Activated CD4-positive, alpha-beta T cell treated with anti-CD3 and anti-CD28 coated beads, Interleukin-2, amount 10 ng/mL, durations not matched to agents 7 days and 5 days (primary cell): ENCODE data around the gene FOXP2. TPM values are rescaled to one million over a fixed set of nuclear protein-coding genes. Genes with fewer than 3 reads are reported as not detected.

ENCODE experiments used
- CTCF ChIA-PET: fragments of 350-600 bp; sonication (Branson Sonifier 250); formaldehyde crosslinking; loops from one replicate; lab custom pipeline; 2021; ENCODE audit warnings: antibody characterized with exemption; lab: Charles Lee
- POLR2A ChIA-PET: fragments of 350-600 bp; sonication (Branson Sonifier 250); formaldehyde crosslinking; loops from one replicate; lab custom pipeline; 2021; ENCODE audit warnings: antibody characterized with exemption; lab: Charles Lee
- DNase-seq: peaks from one replicate; pipeline ENCODE4 v3.0.0-alpha.2; 2020
- H3K27ac Mint-ChIP-seq: one replicate; pipeline ENCODE4 v1.8.0; 2021; ENCODE audit warnings: mild to moderate bottlenecking, moderate library complexity, mixed read lengths
- H3K27me3 Mint-ChIP-seq: one replicate; pipeline ENCODE4 v1.8.0; 2021; ENCODE audit warnings: mixed read lengths
- H3K36me3 Mint-ChIP-seq: one replicate; pipeline ENCODE4 v1.8.0; 2021; ENCODE audit warnings: low read depth, mixed read lengths
- H3K4me1 Mint-ChIP-seq: one replicate; pipeline ENCODE4 v1.8.0; 2021; ENCODE audit warnings: mixed read lengths
- H3K4me3 Mint-ChIP-seq: one replicate; pipeline ENCODE4 v1.8.0; 2021; ENCODE audit warnings: mild to moderate bottlenecking, moderate library complexity, mixed read lengths
- H3K9me3 Mint-ChIP-seq: one replicate; pipeline ENCODE4 v1.8.0; 2021; ENCODE audit warnings: mixed read lengths
- total RNA-seq, 2 experiments: library from RNA; stranded (reverse); gene quantifications; one replicate each; pipeline ENCODE4 v1.2.3, GENCODE V29; 2021

Gene FOXP2
- total RNA-seq, 2 experiments from 2014 or later = not detected

- no peak for DNase-seq
- H3K9me3 Mint-ChIP-seq = no peaks in the 10 kb centered on the region
- no peaks in the 10 kb centered on the region for H3K36me3 Mint-ChIP-seq
- no peak overlapping the region for H3K27ac Mint-ChIP-seq
- no peaks in the 10 kb centered on the region for H3K27me3 Mint-ChIP-seq
- POLR2A ChIA-PET = no interaction called here
- no peaks in the 10 kb centered on the region for H3K4me1 Mint-ChIP-seq
- no peak overlapping the region for H3K4me3 Mint-ChIP-seq
- CTCF ChIA-PET = no interaction called here
Observed at GRCh38 chr7:114660753-114661152, 246.1 kb downstream of the FOXP2 start.

- Mint-ChIP-seq H3K4me1 (no peaks in the 10 kb centered on the region), H3K4me3 (no peak overlapping the region), H3K27ac (no peak overlapping the region), H3K27me3 (no peaks in the 10 kb centered on the region), H3K9me3 (no peaks in the 10 kb centered on the region), H3K36me3 (no peaks in the 10 kb centered on the region)
- CTCF ChIA-PET = no interaction called here
- DNase-seq = no peak
- POLR2A ChIA-PET = no interaction called here
Observed at GRCh38 chr7:114662002-114662677, 247.5 kb downstream of the FOXP2 start.

- no peak for DNase-seq
- CTCF ChIA-PET = interaction anchor here (0.7 kb wide), 1 partner anchor 1160 kb away, joined by 3 read pairs; no protein-coding TSS in a partner anchor
- H3K36me3 Mint-ChIP-seq = no peaks in the 10 kb centered on the region
- no peak overlapping the region for H3K4me3 Mint-ChIP-seq
- H3K9me3 Mint-ChIP-seq = no peaks in the 10 kb centered on the region
- POLR2A ChIA-PET = interaction anchor here (0.5 kb wide), 1 partner anchor 580 kb away, joined by 3 read pairs; no protein-coding TSS in a partner anchor
- no peak overlapping the region for H3K27ac Mint-ChIP-seq
- no peaks in the 10 kb centered on the region for H3K4me1 Mint-ChIP-seq
- H3K27me3 Mint-ChIP-seq = no peaks in the 10 kb centered on the region
Observed at GRCh38 chr7:114663502-114663901, 248.9 kb downstream of the FOXP2 start.

- no peak for DNase-seq
Observed at GRCh38 chr7:114670676-114671075, 256.1 kb downstream of the FOXP2 start.

GRCh38 chr7:114671563-114672123 lies 257.0 kb downstream of the FOXP2 start:
- Mint-ChIP-seq H3K9me3 (no peaks in the 10 kb centered on the region), H3K27ac (no peak overlapping the region), H3K4me3 (no peak overlapping the region), H3K36me3 (no peaks in the 10 kb centered on the region), H3K4me1 (no peaks in the 10 kb centered on the region), H3K27me3 (no peaks in the 10 kb centered on the region)
- CTCF ChIA-PET = no interaction called here
- POLR2A ChIA-PET = no interaction called here
- no peak for DNase-seq

More at GRCh38 chr7:114670676-114671075, 256.1 kb downstream of the FOXP2 start:
- Mint-ChIP-seq H3K27me3 (no peaks in the 10 kb centered on the region), H3K36me3 (no peaks in the 10 kb centered on the region), H3K27ac (no peak overlapping the region), H3K4me1 (no peaks in the 10 kb centered on the region), H3K4me3 (no peak overlapping the region), H3K9me3 (no peaks in the 10 kb centered on the region)
- ChIA-PET POLR2A (no interaction called here), CTCF (no interaction called here)

- Mint-ChIP-seq H3K4me1 (no peaks in the 10 kb centered on the region), H3K4me3 (no peak overlapping the region), H3K27me3 (no peaks in the 10 kb centered on the region), H3K9me3 (no peaks in the 10 kb centered on the region), H3K27ac (no peak overlapping the region), H3K36me3 (no peaks in the 10 kb centered on the region)
- POLR2A ChIA-PET = no interaction called here
- no peak for DNase-seq
- CTCF ChIA-PET = no interaction called here
Observed at GRCh38 chr7:114678116-114678515, 263.5 kb downstream of the FOXP2 start.

GRCh38 chr7:114687238-114687637 lies 272.6 kb downstream of the FOXP2 start:
- no peaks in the 10 kb centered on the region for H3K27me3 Mint-ChIP-seq
- no peak for DNase-seq
- POLR2A ChIA-PET = no interaction called here

GRCh38 chr7:114688443-114689055 lies 273.9 kb downstream of the FOXP2 start:
- CTCF ChIA-PET = no interaction called here
- POLR2A ChIA-PET = no interaction called here
- Mint-ChIP-seq H3K4me1 (no peaks in the 10 kb centered on the region), H3K27me3 (no peaks in the 10 kb centered on the region), H3K4me3 (no peak overlapping the region), H3K9me3 (no peaks in the 10 kb centered on the region), H3K36me3 (no peaks in the 10 kb centered on the region), H3K27ac (no peak overlapping the region)
- no peak for DNase-seq

More at GRCh38 chr7:114687238-114687637, 272.6 kb downstream of the FOXP2 start:
- no peak overlapping the region for H3K4me3 Mint-ChIP-seq
- H3K9me3 Mint-ChIP-seq = no peaks in the 10 kb centered on the region
- H3K4me1 Mint-ChIP-seq = no peaks in the 10 kb centered on the region
- no peak overlapping the region for H3K27ac Mint-ChIP-seq
- CTCF ChIA-PET = no interaction called here
- H3K36me3 Mint-ChIP-seq = no peaks in the 10 kb centered on the region

- ChIA-PET POLR2A (no interaction called here), CTCF (no interaction called here)
- Mint-ChIP-seq H3K4me3 (no peak overlapping the region), H3K27ac (no peak overlapping the region), H3K36me3 (no peaks in the 10 kb centered on the region), H3K4me1 (no peaks in the 10 kb centered on the region), H3K9me3 (no peaks in the 10 kb centered on the region), H3K27me3 (no peaks in the 10 kb centered on the region)
- no peak for DNase-seq
Observed at GRCh38 chr7:114689406-114689805, 274.8 kb downstream of the FOXP2 start.

GRCh38 chr7:114691605-114692004 lies 277.0 kb downstream of the FOXP2 start:
- H3K27ac Mint-ChIP-seq = no peak overlapping the region
- no peaks in the 10 kb centered on the region for H3K36me3 Mint-ChIP-seq
- H3K27me3 Mint-ChIP-seq = no peaks in the 10 kb centered on the region
- CTCF ChIA-PET = interaction anchor here (0.7 kb wide), 1 partner anchor 44 kb away, joined by 5 read pairs; no protein-coding TSS in a partner anchor
- POLR2A ChIA-PET = no interaction called here
- no peaks in the 10 kb centered on the region for H3K4me1 Mint-ChIP-seq
- H3K4me3 Mint-ChIP-seq = no peak overlapping the region
- no peak for DNase-seq
- no peaks in the 10 kb centered on the region for H3K9me3 Mint-ChIP-seq

- Mint-ChIP-seq H3K9me3 (no peaks in the 10 kb centered on the region), H3K4me1 (no peaks in the 10 kb centered on the region), H3K27me3 (no peaks in the 10 kb centered on the region)
Observed at GRCh38 chr7:114695182-114695581, 280.6 kb downstream of the FOXP2 start.

GRCh38 chr7:114700247-114700928 lies 285.8 kb downstream of the FOXP2 start:
- no peaks in the 10 kb centered on the region for H3K4me1 Mint-ChIP-seq
- no peaks in the 10 kb centered on the region for H3K9me3 Mint-ChIP-seq
- no peaks in the 10 kb centered on the region for H3K36me3 Mint-ChIP-seq
- H3K4me3 Mint-ChIP-seq = no peak overlapping the region
- H3K27ac Mint-ChIP-seq = no peak overlapping the region
- DNase-seq = no peak
- H3K27me3 Mint-ChIP-seq = no peaks in the 10 kb centered on the region
- ChIA-PET CTCF (no interaction called here), POLR2A (no interaction called here)

More at GRCh38 chr7:114695182-114695581, 280.6 kb downstream of the FOXP2 start:
- Mint-ChIP-seq H3K27ac (no peak overlapping the region), H3K36me3 (no peaks in the 10 kb centered on the region), H3K4me3 (no peak overlapping the region)
- POLR2A ChIA-PET = no interaction called here
- DNase-seq = no peak
- CTCF ChIA-PET = no interaction called here

- Mint-ChIP-seq H3K27me3 (no peaks in the 10 kb centered on the region), H3K36me3 (no peaks in the 10 kb centered on the region), H3K4me3 (no peak overlapping the region), H3K9me3 (no peaks in the 10 kb centered on the region), H3K4me1 (no peaks in the 10 kb centered on the region), H3K27ac (no peak overlapping the region)
- DNase-seq = no peak
- ChIA-PET CTCF (no interaction called here), POLR2A (interaction anchor here (0.5 kb wide), 1 partner anchor 68 kb away, joined by 4 read pairs; no protein-coding TSS in a partner anchor)
Observed at GRCh38 chr7:114703677-114704076, 289.1 kb downstream of the FOXP2 start.
